ENCODE results near the gene EPN2. TPM values are rescaled to one million over a fixed set of nuclear protein-coding genes. Genes with fewer than 3 reads are reported as not detected.
A peak's percentile ranks its signal among the peaks of the same experiment; 100 is the strongest.

The EPN2 gene
- total RNA-seq, 2 experiments from 2014 or later = 11.9 to 12.3 TPM

GRCh38 chr17:19325542-19325941 is 88.4 kb downstream of the EPN2 start:
- no peaks in the 10 kb centered on the region for H3K4me1 Mint-ChIP-seq (ENCODE audit: low read depth)
- peaks cover 10% of the 10 kb centered on the region for H3K27me3 Mint-ChIP-seq
- H3K27me3 ChIP-seq (ENCODE audit: control insufficient read depth in 1 of 2, insufficient read depth in 2 of 2, low read length in 2 of 2) = no peaks in the 10 kb centered on the region
- ATAC-seq (ENCODE audit: poor library complexity) (no peak), DNase-seq (no peak)
- CTCF ChIA-PET = no interaction called here
- H3K27ac Mint-ChIP-seq = no peak overlapping the region
- H3K27ac ChIP-seq (ENCODE audit: low read depth in 1 of 2, low read length in 2 of 2) = no peak overlapping the region
- peaks cover 3 to 7% of the 10 kb centered on the region in 2 experiments for H3K9me3 ChIP-seq (ENCODE audit: control insufficient read depth in 1 of 2, insufficient read depth in 1 of 2, low read length in 2 of 2)
- H3K36me3 ChIP-seq (ENCODE audit: insufficient read depth, low read length) = no peaks in the 10 kb centered on the region
- no peak overlapping the region for H3K4me3 Mint-ChIP-seq
- no peak for TF ChIP-seq CTCF (IDR thresholded peaks at IDR 0.05)
- H3K4me1 ChIP-seq (ENCODE audit: insufficient read depth, low read length) = no peaks in the 10 kb centered on the region
- POLR2A ChIA-PET = no interaction called here
- H3K36me3 Mint-ChIP-seq (ENCODE audit: low read depth) = no peaks in the 10 kb centered on the region
- no peak overlapping the region for H3K4me3 ChIP-seq (ENCODE audit: low read length)
- no peaks in the 10 kb centered on the region for H3K9me3 Mint-ChIP-seq
- intact Hi-C loops (cut with DNase I, micrococcal nuclease) = no loop called here

- intact Hi-C loops (cut with DNase I, micrococcal nuclease) = no loop called here
- Mint-ChIP-seq H3K4me3 (no peak overlapping the region), H3K27ac (no peak overlapping the region), H3K4me1 (ENCODE audit: low read depth) (no peaks in the 10 kb centered on the region), H3K27me3 (peaks cover 10% of the 10 kb centered on the region), H3K36me3 (ENCODE audit: low read depth) (no peaks in the 10 kb centered on the region), H3K9me3 (no peaks in the 10 kb centered on the region)
- DNase-seq = no peak
- Histone ChIP-seq H3K9me3 (ENCODE audit: control insufficient read depth in 1 of 2, insufficient read depth in 1 of 2, low read length in 2 of 2) (peaks cover 3 to 7% of the 10 kb centered on the region in 2 experiments), H3K27me3 (ENCODE audit: control insufficient read depth in 1 of 2, insufficient read depth in 2 of 2, low read length in 2 of 2) (no peaks in the 10 kb centered on the region), H3K4me1 (ENCODE audit: insufficient read depth, low read length) (no peaks in the 10 kb centered on the region), H3K36me3 (ENCODE audit: insufficient read depth, low read length) (no peaks in the 10 kb centered on the region), H3K27ac (ENCODE audit: low read depth in 1 of 2, low read length in 2 of 2) (no peak overlapping the region), H3K4me3 (ENCODE audit: low read length) (no peak overlapping the region)
- CTCF ChIA-PET = no interaction called here
- ATAC-seq (ENCODE audit: poor library complexity) = no peak
- POLR2A ChIA-PET = no interaction called here
- TF ChIP-seq CTCF (IDR thresholded peaks at IDR 0.05) = no peak
These were observed 90.0 kb downstream of the EPN2 start for GRCh38 chr17:19327031-19327783.

GRCh38 chr17:19328441-19329061 is 91.4 kb downstream of the EPN2 start:
- ChIA-PET POLR2A (interaction anchor here (0.6 kb wide), 1 partner anchor 853 kb away, joined by 4 read pairs; no protein-coding TSS in a partner anchor), CTCF (no interaction called here)
- H3K4me3 Mint-ChIP-seq = no peak overlapping the region
- H3K4me1 Mint-ChIP-seq (ENCODE audit: low read depth) = no peaks in the 10 kb centered on the region
- Histone ChIP-seq H3K9me3 (ENCODE audit: control insufficient read depth in 1 of 2, insufficient read depth in 1 of 2, low read length in 2 of 2) (peaks cover 3 to 7% of the 10 kb centered on the region in 2 experiments), H3K27me3 (ENCODE audit: control insufficient read depth in 1 of 2, insufficient read depth in 2 of 2, low read length in 2 of 2) (no peaks in the 10 kb centered on the region), H3K4me1 (ENCODE audit: insufficient read depth, low read length) (no peaks in the 10 kb centered on the region), H3K4me3 (ENCODE audit: low read length) (no peak overlapping the region), H3K27ac (ENCODE audit: low read depth in 1 of 2, low read length in 2 of 2) (no peak overlapping the region), H3K36me3 (ENCODE audit: insufficient read depth, low read length) (no peaks in the 10 kb centered on the region)
- ATAC-seq (ENCODE audit: poor library complexity) (no peak), DNase-seq (peak in 1 of 14 experiments; percentile 29)
- intact Hi-C loops (cut with DNase I, micrococcal nuclease) = no loop called here
- peaks cover 10% of the 10 kb centered on the region for H3K27me3 Mint-ChIP-seq
- H3K36me3 Mint-ChIP-seq (ENCODE audit: low read depth) = no peaks in the 10 kb centered on the region
- no peak overlapping the region for H3K27ac Mint-ChIP-seq
- H3K9me3 Mint-ChIP-seq = no peaks in the 10 kb centered on the region
- no peak for TF ChIP-seq CTCF (IDR thresholded peaks at IDR 0.05)
